Activated CD8-positive, alpha-beta memory T cell treated with anti-CD3 and anti-CD28 coated beads, Interleukin-2, amount 10 ng/mL, durations not matched to agents 7 days and 5 days (primary cell): Measurements from ENCODE around the gene RNF150. TPM values are rescaled to one million over a fixed set of nuclear protein-coding genes. Genes with fewer than 3 reads are reported as not detected.
"Not testable (repeated sequence)": the region's sequence is repeated elsewhere in the genome, so short reads cannot be mapped to it uniquely, and the experiment has no call there.

Experiments used
- ATAC-seq: fragments of 150-1000 bp; cut with Tn5 transposase; one replicate; pipeline ENCODE4 v1.10.0; 2021; ENCODE audit warnings: moderate library complexity
- CTCF ChIA-PET: fragments of 350-600 bp; sonication (Branson Sonifier 250); formaldehyde crosslinking; loops from one replicate; lab custom pipeline; 2021; ENCODE audit warnings: antibody characterized with exemption; lab: Charles Lee
- DNase-seq: peaks from one replicate; pipeline ENCODE4 v3.0.0-alpha.2; 2020
- H3K27ac Mint-ChIP-seq: one replicate; pipeline ENCODE4 v1.8.0; 2021; ENCODE audit warnings: mild to moderate bottlenecking, mixed read lengths
- H3K27me3 Mint-ChIP-seq: one replicate; pipeline ENCODE4 v1.8.0; 2021; ENCODE audit warnings: mixed read lengths
- H3K36me3 Mint-ChIP-seq: one replicate; pipeline ENCODE4 v1.8.0; 2021; ENCODE audit warnings: mild to moderate bottlenecking, mixed read lengths
- H3K4me1 Mint-ChIP-seq: one replicate; pipeline ENCODE4 v1.8.0; 2021; ENCODE audit warnings: mixed read lengths
- H3K4me3 Mint-ChIP-seq: one replicate; pipeline ENCODE4 v1.8.0; 2021; ENCODE audit warnings: mild to moderate bottlenecking, moderate library complexity, mixed read lengths
- H3K9me3 Mint-ChIP-seq: one replicate; pipeline ENCODE4 v1.8.0; 2022; ENCODE audit warnings: low read depth, mixed read lengths
- total RNA-seq, 2 experiments: library from RNA; stranded (reverse); gene quantifications; one replicate each; pipeline ENCODE4 v1.2.3, GENCODE V29; 2021

Gene RNF150
- under 1 TPM in 1 of 2 experiments, not detected in 1; 0.05 TPM for total RNA-seq

GRCh38 chr4:141133146-141133998, at the start of gene RNF150:
TSS of gene RNF150 (minus strand) at chr4:141133469.
- no peaks in the 10 kb centered on the region for H3K36me3 Mint-ChIP-seq
- CTCF ChIA-PET = interaction anchor here (1.4 kb wide), 1 partner anchor 12 kb away, joined by 3 read pairs; no protein-coding TSS in a partner anchor
- ATAC-seq = peak; percentile 83
- H3K27ac Mint-ChIP-seq = no peak within 1 kb of the TSS
- H3K27me3 Mint-ChIP-seq = peaks cover 78% of the 10 kb centered on the region
- H3K4me3 Mint-ChIP-seq = peak within 1 kb of the TSS; percentile 78
- DNase-seq = peak; percentile 59
- H3K9me3 Mint-ChIP-seq = no peaks in the 10 kb centered on the region
- peaks cover 11% of the 10 kb centered on the region for H3K4me1 Mint-ChIP-seq

GRCh38 chr4:141180991-141181761, 47.9 kb upstream of the RNF150 start:
- H3K4me1 Mint-ChIP-seq = no peaks in the 10 kb centered on the region
- no peaks in the 10 kb centered on the region for H3K36me3 Mint-ChIP-seq
- DNase-seq (no peak), ATAC-seq (no peak)
- H3K27me3 Mint-ChIP-seq = peaks cover 28% of the 10 kb centered on the region
- no peaks in the 10 kb centered on the region for H3K9me3 Mint-ChIP-seq
- no peak overlapping the region for H3K27ac Mint-ChIP-seq
- no peak overlapping the region for H3K4me3 Mint-ChIP-seq
- CTCF ChIA-PET = no interaction called here

GRCh38 chr4:141179474-141180373, 46.5 kb upstream of the RNF150 start:
- DNase-seq (no peak), ATAC-seq (no peak)
- CTCF ChIA-PET = no interaction called here
- Mint-ChIP-seq H3K9me3 (no peaks in the 10 kb centered on the region), H3K4me1 (no peaks in the 10 kb centered on the region), H3K36me3 (no peaks in the 10 kb centered on the region), H3K4me3 (no peak overlapping the region), H3K27ac (no peak overlapping the region), H3K27me3 (peaks cover 26% of the 10 kb centered on the region)

GRCh38 chr4:141177171-141177570, 43.9 kb upstream of the RNF150 start:
- CTCF ChIA-PET = no interaction called here
- peaks cover 23% of the 10 kb centered on the region for H3K27me3 Mint-ChIP-seq
- H3K9me3 Mint-ChIP-seq = no peaks in the 10 kb centered on the region
- H3K4me1 Mint-ChIP-seq = no peaks in the 10 kb centered on the region
- H3K36me3 Mint-ChIP-seq = no peaks in the 10 kb centered on the region
- H3K4me3 Mint-ChIP-seq = no peak overlapping the region
- H3K27ac Mint-ChIP-seq = no peak overlapping the region
- ATAC-seq = no peak
- DNase-seq = no peak

- DNase-seq (no peak), ATAC-seq (no peak)
- Mint-ChIP-seq H3K4me1 (no peaks in the 10 kb centered on the region), H3K27me3 (peaks cover 16% of the 10 kb centered on the region), H3K27ac (no peak overlapping the region), H3K9me3 (no peaks in the 10 kb centered on the region), H3K36me3 (no peaks in the 10 kb centered on the region), H3K4me3 (no peak overlapping the region)
- CTCF ChIA-PET = no interaction called here
Measured at GRCh38 chr4:141174457-141174856, 41.2 kb upstream of the RNF150 start.

GRCh38 chr4:141170671-141171070, 37.4 kb upstream of the RNF150 start:
- no peak for ATAC-seq
- CTCF ChIA-PET = no interaction called here
- DNase-seq = no peak
- Mint-ChIP-seq H3K4me3 (no peak overlapping the region), H3K27me3 (peaks cover 29% of the 10 kb centered on the region), H3K9me3 (no peaks in the 10 kb centered on the region), H3K4me1 (no peaks in the 10 kb centered on the region), H3K36me3 (no peaks in the 10 kb centered on the region), H3K27ac (no peak overlapping the region)

GRCh38 chr4:141169391-141169790, 36.1 kb upstream of the RNF150 start:
- Mint-ChIP-seq H3K27me3 (peaks cover 29% of the 10 kb centered on the region), H3K9me3 (no peaks in the 10 kb centered on the region), H3K4me1 (no peaks in the 10 kb centered on the region), H3K4me3 (no peak overlapping the region), H3K36me3 (no peaks in the 10 kb centered on the region), H3K27ac (no peak overlapping the region)
- ATAC-seq = no peak
- no peak for DNase-seq
- CTCF ChIA-PET = no interaction called here

GRCh38 chr4:141165001-141165400, 31.7 kb upstream of the RNF150 start:
- DNase-seq, H3K4me1 Mint-ChIP-seq, H3K4me3 Mint-ChIP-seq, H3K36me3 Mint-ChIP-seq, H3K9me3 Mint-ChIP-seq, ATAC-seq, CTCF ChIA-PET, H3K27ac Mint-ChIP-seq: not testable (repeated sequence)
- H3K27me3 Mint-ChIP-seq = peaks cover 37% of the 10 kb centered on the region

- CTCF ChIA-PET = interaction anchor here (1.1 kb wide), 1 partner anchor 10 kb away, joined by 4 read pairs; no protein-coding TSS in a partner anchor
- Mint-ChIP-seq H3K4me3 (no peak overlapping the region), H3K36me3 (no peaks in the 10 kb centered on the region), H3K4me1 (no peaks in the 10 kb centered on the region), H3K27me3 (peaks cover 12% of the 10 kb centered on the region), H3K9me3 (no peaks in the 10 kb centered on the region), H3K27ac (no peak overlapping the region)
- ATAC-seq (no peak), DNase-seq (no peak)
Measured at GRCh38 chr4:141159027-141159426, 25.8 kb upstream of the RNF150 start.

- ATAC-seq = no peak
- Mint-ChIP-seq H3K36me3 (no peaks in the 10 kb centered on the region), H3K4me1 (no peaks in the 10 kb centered on the region), H3K27ac (no peak overlapping the region), H3K4me3 (no peak overlapping the region), H3K9me3 (no peaks in the 10 kb centered on the region), H3K27me3 (peaks cover 6% of the 10 kb centered on the region)
- DNase-seq = no peak
- CTCF ChIA-PET = interaction anchor here (1.1 kb wide), 1 partner anchor 9 kb away, joined by 4 read pairs; no protein-coding TSS in a partner anchor
Measured at GRCh38 chr4:141158219-141158618, 24.9 kb upstream of the RNF150 start.

GRCh38 chr4:141155586-141155985, 22.3 kb upstream of the RNF150 start:
- peaks cover 11% of the 10 kb centered on the region for H3K27me3 Mint-ChIP-seq
- CTCF ChIA-PET = no interaction called here
- H3K4me3 Mint-ChIP-seq = no peak overlapping the region
- no peak for DNase-seq
- ATAC-seq = no peak
- H3K9me3 Mint-ChIP-seq = no peaks in the 10 kb centered on the region
- H3K4me1 Mint-ChIP-seq = no peaks in the 10 kb centered on the region
- no peak overlapping the region for H3K27ac Mint-ChIP-seq
- no peaks in the 10 kb centered on the region for H3K36me3 Mint-ChIP-seq

- Mint-ChIP-seq H3K9me3 (no peaks in the 10 kb centered on the region), H3K4me1 (no peaks in the 10 kb centered on the region), H3K36me3 (no peaks in the 10 kb centered on the region), H3K27ac (no peak overlapping the region), H3K27me3 (peaks cover 11% of the 10 kb centered on the region), H3K4me3 (no peak overlapping the region)
- DNase-seq = no peak
- ATAC-seq = no peak
- CTCF ChIA-PET = no interaction called here
Measured at GRCh38 chr4:141154725-141155124, 21.5 kb upstream of the RNF150 start.
